ENCODE measurements around the gene VPS33B.

Gene VPS33B

GRCh38 chr15:90974216-90974615, 48.2 kb downstream of the VPS33B start:
- DNase-seq (ENCODE audit: low spot score), result no peak

GRCh38 chr15:90972133-90972532, 50.3 kb downstream of the VPS33B start:
- no peak for DNase-seq (ENCODE audit: low spot score)

- DNase-seq (ENCODE audit: low spot score), result no peak
These were observed 52.1 kb downstream of the VPS33B start for GRCh38 chr15:90970274-90970673.

GRCh38 chr15:90968434-90968833, 54.0 kb downstream of the VPS33B start:
- DNase-seq (ENCODE audit: low spot score), result no peak

GRCh38 chr15:90967206-90967605, 55.2 kb downstream of the VPS33B start:
- DNase-seq (ENCODE audit: low spot score), result no peak

GRCh38 chr15:90966262-90966661, 56.1 kb downstream of the VPS33B start:
- DNase-seq (ENCODE audit: low spot score), result no peak

- no peak for DNase-seq (ENCODE audit: low spot score)
These were observed 60.4 kb downstream of the VPS33B start for GRCh38 chr15:90962021-90962420.

- DNase-seq (ENCODE audit: low spot score), result no peak
These were observed 61.9 kb downstream of the VPS33B start for GRCh38 chr15:90960298-90961091.

GRCh38 chr15:90959894-90960293, 62.5 kb downstream of the VPS33B start:
- DNase-seq (ENCODE audit: low spot score), result no peak

GRCh38 chr15:90959028-90959595, 63.3 kb downstream of the VPS33B start:
- no peak for DNase-seq (ENCODE audit: low spot score)

- no peak for DNase-seq (ENCODE audit: low spot score)
These were observed 64.6 kb downstream of the VPS33B start for GRCh38 chr15:90957791-90958190.

- DNase-seq (ENCODE audit: low spot score), result no peak
These were observed 65.2 kb downstream of the VPS33B start for GRCh38 chr15:90957031-90957790.

GRCh38 chr15:90956274-90957030, 65.9 kb downstream of the VPS33B start:
- peak; percentile 91 for DNase-seq (ENCODE audit: low spot score)

GRCh38 chr15:90955624-90956273, 66.6 kb downstream of the VPS33B start:
- no peak for DNase-seq (ENCODE audit: low spot score)

GRCh38 chr15:90954712-90955623, 67.4 kb downstream of the VPS33B start, which contains the start of gene RCCD1:
TSS of gene RCCD1 (plus strand) at chr15:90954884. CDS start at chr15:90956735, 1,851 bp downstream.
- peak; percentile 95 for DNase-seq (ENCODE audit: low spot score)

- no peak for DNase-seq (ENCODE audit: low spot score)
These were observed 68.3 kb downstream of the VPS33B start for GRCh38 chr15:90953947-90954711.

- DNase-seq (ENCODE audit: low spot score), result no peak
These were observed 69.3 kb downstream of the VPS33B start for GRCh38 chr15:90952901-90953677.

- no peak for DNase-seq (ENCODE audit: low spot score)
These were observed 71.7 kb downstream of the VPS33B start for GRCh38 chr15:90950676-90951075.

Measured in left forelimb (tissue), 1 donor.